ENCODE results near the gene MAPKBP1.

MAPKBP1 gene

DNA sequence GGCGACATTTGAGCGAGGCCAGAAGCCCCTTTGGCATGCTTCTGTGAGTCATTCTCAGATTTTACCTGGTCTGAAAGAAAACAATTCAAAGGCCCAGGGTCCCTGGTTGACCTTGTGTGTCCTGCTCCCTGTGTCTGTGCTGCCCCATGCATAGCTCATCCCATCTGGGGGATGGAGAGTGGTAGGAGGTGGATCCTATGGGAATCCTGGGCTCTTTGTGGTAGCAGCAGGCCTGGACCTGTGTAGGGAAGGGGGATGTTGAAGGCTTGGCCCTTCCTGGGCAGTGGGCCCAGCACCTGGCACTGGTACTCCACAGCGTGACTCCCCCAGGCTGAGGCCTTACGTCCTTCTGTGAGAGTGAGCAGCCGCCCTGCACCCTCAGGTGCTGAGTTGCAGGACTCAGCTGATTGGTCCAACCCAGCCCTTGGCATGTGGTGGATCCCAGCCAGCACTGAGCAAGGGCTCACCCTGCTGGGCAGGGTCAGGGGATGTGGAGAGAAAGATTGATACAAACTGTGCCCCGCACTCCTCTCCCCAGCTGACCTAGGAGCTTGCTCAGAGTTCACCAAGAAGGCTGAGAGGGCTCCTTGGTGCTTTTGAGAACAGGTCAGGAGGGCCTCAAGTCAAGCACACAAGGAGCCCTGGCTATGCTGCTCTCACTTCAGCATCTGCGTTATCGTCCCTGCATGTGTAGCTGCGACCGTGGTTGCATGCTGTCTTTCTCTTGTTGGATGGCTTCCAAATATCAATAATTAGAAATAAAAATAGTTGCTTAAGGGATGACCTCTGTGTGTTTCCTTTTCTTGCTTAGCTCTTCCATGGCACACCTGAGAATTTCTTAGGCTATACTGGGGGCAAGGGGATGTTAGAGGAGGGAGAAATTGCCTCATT, 32.3 kb downstream of the MAPKBP1 start:
- DNase-seq (ENCODE audit: low read depth in 2 of 2), result no peak

DNA sequence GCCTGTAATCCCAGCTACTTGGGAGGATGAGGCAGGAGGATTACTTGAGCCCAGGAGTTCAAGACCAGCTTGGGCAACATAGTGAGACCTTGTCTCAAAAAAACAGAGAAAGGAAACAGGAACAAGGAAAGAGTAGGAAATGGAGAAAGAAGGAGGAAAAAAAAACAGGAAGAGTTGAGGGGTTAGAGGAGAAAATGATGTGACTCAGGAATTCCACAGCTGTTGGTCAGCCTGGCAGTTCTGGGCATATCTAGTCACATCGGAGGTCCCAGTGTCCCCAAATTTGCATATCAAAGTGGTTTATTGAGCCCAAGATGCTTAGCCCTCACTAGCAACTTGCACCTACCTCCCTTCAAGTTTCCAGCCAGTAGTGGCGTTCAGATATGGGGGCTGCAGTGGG, 34.8 kb downstream of the MAPKBP1 start:
- no peak for DNase-seq (ENCODE audit: low read depth in 2 of 2)

DNA sequence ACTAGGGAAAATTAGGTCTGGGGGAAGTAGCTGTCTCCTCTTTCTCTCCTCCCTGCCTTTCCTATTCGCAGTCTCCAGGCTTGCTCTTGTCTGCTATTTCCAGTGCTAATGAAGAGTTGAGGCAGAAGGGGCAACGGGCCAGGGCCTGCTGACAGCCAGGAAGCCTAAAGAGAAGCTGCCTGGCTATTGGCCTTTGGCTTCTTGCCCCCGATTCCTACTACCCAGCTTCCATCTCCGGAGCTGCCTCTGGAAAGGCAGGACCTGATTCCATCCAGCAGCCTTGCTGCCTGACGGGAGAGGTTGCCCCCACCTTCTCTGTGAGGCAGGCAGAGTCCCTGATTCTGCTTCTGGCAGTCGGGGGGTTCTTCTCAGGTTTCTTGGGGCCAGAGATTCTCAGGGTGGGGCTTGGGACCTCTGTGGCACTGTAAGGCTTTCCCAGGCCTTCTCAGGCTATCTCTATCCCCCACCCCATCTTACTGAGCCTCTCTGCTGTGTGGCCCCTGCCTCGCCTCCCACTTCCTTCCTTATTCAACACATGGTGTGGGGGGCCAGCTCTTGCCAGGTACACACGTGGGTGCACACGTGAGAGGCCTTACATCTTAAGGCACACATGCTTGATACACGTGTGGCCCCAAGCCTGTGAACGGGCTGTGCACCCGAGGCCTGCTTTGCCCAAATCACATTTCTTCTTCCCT, 35.4 kb downstream of the MAPKBP1 start:
- DNase-seq (ENCODE audit: low read depth in 2 of 2), result no peak

DNA sequence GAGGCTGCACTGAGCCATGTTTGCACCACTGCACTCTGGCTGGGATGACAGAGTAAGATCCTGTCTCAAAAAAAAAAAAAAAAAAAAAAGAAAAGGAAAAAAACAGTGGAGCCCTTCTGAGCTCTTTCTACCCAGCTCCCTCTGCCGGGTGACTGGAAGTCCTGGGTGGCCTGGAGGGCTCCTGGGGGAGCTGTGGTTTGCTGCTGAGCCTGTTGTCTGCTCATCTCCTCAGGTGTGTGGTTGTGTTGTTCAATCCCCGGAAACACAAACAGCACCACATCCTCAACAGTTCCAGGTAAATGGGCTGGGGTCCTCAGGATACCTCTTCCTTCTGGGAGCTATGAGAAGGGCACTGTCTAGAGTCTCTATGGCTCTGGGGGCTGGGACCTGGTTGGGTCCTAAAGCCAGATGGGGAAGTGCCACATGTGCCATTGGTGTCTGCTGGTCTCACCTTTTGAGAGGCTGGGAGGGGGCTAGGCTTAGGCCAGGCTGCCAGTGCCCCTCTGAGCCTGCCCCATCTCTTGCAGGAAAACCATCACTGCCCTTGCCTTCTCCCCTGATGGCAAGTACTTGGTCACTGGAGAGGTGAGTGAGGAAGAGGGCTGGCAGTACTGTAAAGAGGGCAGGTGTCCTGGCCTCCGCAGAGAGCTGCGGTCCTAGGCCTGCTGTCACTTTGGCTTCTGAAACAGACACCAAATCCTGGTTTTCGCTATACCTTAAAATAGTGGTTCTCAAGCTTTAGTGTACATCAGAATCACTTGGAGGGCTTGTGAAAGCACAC, 36.6 kb downstream of the MAPKBP1 start:
- no peak for DNase-seq (ENCODE audit: low read depth in 2 of 2)

DNA sequence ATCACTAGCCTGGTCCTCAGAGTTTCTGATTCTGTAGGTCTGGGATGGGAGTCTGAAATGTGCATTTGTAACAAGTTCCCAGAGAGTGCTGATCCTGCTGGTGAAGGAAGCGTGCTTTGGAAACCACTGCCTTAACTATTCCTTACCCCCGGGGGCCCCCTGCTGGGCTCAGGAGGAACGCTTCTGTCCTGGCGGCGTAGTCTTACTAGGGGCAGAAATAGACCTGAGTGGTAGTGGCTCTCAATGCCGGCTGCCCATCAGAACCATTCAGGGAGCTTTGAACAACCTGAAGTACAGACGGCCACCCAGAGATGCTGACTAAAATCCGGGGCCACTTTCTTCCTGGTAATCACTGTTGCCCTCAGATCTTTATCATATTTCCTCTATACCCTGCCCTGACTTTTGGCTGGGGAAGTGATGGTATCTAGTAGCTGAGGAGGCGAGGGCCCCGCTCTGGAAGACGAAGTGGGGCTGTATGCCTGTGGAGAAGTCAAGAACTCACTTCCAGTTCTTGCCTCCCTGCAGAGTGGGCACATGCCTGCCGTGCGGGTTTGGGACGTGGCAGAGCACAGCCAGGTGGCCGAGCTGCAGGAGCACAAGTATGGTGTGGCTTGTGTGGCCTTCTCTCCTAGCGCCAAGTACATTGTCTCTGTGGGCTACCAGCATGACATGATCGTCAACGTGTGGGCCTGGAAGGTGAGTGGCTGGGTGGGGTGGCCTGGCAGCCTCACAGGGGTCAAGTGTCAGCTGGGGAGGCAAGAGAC, 37.3 kb downstream of the MAPKBP1 start:
- peak; percentile 32 to 52 for DNase-seq (ENCODE audit: low read depth in 2 of 2)

DNA sequence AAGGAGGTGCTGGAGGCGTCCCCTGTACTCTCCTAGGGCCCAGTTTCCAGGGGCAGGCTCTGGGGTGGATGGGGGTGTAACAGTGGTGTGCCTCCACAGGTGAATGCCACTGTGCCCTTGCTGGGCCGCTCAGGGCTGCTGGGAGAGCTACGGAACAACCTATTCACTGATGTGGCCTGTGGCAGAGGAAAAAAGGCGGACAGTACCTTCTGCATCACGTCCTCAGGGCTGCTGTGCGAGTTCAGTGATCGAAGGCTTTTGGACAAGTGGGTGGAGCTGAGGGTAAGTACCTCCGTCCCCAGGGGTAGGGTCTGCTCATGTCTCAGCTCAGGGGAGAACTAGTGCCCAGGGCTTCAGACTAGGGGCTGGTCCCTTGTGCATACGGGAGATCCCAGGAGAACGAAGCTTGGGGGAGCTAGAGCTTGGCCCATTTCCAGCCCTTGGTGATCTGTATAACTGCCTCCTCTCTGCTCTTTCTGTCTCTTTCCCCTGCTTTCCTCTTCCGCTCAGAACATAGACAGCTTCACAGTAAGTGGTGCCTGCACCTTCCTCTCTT, 38.6 kb downstream of the MAPKBP1 start:
- no peak for DNase-seq (ENCODE audit: low read depth in 2 of 2)

DNA sequence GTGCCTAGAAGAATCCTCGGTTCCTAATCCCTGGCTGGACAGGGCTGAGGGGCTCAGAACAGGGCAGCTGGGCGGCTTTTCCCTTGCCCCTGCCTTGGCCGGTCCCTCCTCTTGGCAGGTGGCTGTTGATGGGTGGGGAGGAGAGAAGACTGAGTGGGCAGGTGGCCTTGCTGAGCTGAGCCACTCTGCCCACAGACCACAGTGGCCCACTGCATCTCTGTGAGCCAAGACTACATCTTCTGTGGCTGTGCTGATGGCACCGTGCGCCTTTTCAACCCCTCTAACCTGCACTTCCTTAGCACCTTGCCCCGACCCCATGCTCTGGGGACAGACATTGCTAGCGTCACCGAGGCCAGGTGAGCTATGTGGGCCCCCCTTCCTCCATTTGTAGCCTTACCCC, 39.1 kb downstream of the MAPKBP1 start:
- no peak for DNase-seq (ENCODE audit: low read depth in 2 of 2)

DNA sequence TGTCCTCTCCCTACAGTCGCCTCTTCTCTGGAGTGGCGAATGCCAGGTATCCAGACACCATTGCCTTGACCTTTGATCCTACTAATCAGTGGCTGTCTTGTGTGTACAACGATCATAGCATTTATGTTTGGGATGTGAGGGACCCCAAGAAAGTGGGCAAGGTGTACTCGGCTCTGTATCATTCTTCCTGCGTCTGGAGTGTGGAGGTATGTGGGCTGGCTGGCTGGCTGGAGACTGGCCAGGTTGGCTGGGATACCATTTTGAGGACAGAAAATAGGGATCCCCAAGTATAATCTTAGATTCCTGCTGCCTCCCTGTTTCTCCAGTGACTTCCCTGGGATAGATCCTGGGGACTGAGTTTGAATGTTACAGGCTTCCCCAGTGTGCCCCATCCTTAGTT, 40.2 kb downstream of the MAPKBP1 start:
- no peak for DNase-seq (ENCODE audit: low read depth in 2 of 2)

DNA sequence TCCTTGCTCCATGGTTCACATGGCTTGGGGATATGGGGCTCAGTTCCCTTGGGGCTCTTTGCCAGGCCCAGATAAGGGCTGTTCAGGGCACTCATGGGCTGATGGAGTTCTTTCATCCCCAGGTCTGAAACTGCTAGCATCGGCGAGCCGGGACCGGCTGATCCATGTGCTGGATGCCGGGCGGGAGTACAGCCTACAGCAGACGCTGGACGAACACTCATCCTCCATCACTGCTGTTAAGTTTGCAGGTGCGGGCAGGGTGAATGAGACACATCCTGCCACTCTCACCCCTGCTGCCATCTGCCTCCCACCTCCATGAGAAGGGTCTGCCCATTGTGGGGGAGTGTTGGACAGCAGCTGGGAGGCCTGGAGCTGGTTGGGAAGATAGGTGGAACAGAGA, 42.5 kb downstream of the MAPKBP1 start:
- DNase-seq (ENCODE audit: low read depth in 2 of 2), result no peak

DNA sequence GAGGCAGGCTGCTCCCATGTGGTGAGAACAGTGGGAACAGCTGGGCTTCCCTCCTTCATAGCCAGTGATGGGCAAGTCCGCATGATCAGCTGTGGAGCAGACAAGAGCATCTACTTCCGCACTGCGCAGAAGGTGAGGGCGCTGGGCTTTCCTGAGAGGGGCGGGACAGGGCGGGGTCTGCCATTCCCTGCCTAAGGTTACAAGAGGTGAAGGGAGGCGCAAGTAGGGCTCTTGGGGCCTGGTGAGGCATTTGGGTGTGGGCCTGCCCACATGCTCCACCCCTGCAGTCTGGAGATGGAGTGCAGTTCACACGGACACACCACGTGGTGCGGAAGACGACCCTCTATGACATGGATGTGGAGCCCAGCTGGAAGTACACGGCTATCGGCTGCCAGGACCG, 43.0 kb downstream of the MAPKBP1 start:
- DNase-seq (ENCODE audit: low read depth in 2 of 2), result no peak

DNA sequence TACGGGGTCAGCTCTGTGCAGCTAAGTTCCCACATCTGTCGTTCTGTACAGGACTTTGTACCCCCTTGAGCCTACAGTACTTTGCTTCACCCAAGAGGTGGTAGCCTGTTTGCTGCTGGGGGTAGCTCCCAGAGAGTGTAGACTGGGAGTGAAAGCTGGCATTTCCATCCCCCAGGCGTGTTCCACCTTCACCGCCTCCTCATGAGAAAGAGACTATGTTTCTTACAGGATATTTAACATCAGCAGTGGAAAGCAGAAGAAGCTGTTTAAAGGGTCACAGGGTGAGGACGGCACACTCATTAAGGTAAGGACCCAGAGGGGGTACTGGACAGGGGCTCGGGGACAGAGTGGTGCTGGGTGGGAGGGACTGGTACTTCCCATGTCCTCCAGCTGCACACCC, 43.5 kb downstream of the MAPKBP1 start:
- DNase-seq (ENCODE audit: low read depth in 2 of 2), result no peak

DNA sequence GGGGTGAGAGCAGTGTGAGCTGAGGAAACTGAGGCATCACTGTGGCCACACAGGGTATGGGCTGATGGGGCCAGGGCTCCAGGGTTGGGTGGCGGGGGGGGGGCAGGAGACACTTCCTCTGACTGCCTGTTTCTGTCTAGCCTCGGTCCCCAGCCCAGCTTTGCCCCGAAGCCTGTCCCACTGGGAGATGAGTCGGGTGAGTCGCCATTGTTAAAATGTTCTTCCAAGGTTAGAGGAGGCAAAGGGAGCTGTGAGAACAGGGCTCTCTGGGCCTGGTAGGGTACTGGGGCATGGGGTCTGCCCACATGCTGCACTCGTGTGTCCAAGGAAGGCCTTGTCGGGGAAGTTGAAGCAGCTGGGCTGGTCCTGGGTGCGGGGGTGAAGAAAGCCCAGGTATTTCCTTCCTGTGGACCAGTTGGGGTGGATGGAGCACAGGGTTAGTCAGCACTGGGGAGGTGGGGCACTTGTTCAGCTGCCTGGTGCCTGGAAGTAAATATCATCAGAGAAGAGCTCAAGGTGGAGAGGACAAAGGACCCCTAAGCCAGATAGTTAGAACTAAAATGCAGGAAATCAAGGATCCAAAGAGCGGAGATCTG, 45.3 kb downstream of the MAPKBP1 start:
- DNase-seq (ENCODE audit: low read depth in 2 of 2), result no peak

DNA sequence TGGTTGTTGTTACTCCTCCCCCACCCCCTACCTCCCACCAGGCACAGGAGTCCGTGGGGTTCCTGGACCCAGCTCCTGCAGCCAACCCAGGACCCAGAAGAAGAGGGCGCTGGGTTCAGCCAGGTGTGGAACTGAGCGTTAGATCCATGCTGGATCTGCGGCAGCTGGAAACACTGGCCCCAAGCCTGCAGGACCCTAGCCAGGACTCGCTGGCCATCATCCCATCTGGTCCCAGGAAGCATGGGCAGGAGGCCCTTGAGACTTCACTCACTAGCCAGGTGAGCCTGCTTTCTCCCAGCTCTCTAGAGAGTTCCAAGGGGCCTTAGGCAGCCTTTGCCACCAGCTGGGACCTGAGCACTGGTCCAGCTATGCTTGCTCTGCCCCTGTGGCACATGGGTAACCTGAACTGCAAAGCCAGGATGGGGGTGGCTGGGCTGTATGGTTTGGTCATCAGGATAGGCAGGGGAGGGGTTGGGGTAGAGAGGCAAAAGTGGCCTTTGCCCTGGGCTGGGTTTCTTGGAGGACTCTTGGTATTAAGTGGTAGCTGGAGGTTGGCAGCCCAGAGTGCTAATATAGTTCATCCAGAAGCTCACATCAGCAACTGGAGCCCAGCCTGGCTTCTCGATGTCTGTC, 46.6 kb downstream of the MAPKBP1 start:
- DNase-seq (ENCODE audit: low read depth in 2 of 2), result no peak

DNA sequence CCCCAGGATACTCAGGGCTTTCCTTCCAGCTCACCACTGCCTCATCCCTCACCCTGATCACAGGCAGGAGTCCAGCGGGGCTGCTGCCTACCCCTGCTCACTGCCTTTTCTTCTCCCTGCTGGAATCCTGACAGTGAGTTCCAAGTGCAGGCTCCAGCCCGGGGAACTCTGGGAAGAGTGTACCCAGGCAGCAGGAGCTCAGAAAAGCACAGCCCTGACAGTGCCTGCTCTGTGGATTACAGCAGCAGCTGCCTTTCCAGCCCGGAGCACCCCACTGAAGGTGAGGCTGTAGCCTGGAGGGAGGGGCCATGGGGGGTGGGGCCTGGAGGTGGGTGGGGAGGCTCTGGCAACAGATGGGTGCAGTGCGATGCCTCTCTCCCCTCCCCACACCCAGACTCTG, 47.5 kb downstream of the MAPKBP1 start:
- no peak for DNase-seq (ENCODE audit: low read depth in 2 of 2)

DNA sequence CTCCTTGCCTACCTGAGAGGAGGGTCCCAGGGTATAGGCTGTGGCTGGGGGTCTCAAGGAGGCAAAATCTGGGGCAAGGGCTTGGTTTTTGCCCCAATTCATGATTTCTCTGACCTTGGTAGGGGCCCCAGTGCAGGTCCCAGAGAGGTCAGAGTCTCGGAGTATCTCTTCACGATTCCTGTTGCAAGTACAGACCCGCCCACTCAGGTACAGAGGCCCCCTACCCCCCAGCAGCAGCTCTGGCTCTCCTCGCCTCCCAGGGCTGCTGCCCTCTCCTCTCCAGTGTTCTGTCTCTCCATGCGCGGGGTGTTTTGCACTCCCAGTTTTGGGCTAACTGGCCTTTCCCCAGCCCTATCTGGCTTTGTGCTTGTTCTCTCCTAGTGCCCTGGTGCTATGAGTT, 48.2 kb downstream of the MAPKBP1 start:
- DNase-seq (ENCODE audit: low read depth in 2 of 2), result no peak

DNA sequence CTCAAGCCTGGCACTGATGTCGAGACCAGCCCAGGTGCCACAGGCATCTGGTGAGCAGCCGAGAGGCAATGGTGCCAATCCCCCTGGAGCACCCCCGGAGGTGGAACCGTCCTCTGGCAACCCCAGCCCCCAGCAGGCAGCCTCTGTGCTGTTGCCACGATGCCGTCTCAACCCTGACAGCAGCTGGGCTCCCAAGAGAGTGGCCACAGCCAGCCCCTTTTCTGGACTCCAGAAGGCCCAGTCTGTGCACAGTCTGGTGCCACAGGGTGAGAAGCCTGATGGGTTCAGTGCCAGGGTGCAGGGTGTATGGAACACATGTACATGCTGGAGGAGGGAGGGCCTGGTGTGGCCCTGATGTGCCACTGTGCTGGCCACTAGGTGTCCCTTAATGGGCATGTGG, 48.7 kb downstream of the MAPKBP1 start:
- no peak for DNase-seq (ENCODE audit: low read depth in 2 of 2)

DNA sequence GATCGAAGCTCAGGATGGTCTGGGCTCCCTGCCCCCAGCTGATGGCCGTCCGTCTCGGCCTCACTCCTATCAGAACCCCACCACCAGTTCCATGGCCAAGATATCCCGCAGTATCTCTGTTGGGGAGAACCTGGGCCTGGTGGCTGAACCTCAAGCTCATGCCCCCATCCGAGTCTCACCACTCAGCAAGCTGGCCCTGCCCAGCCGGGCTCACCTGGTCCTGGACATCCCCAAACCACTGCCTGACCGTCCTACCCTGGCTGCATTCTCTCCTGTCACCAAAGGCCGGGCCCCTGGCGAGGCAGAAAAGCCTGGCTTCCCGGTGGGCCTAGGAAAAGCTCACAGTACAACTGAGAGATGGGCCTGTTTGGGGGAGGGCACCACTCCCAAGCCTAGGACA, 49.2 kb downstream of the MAPKBP1 start:
- DNase-seq (ENCODE audit: low read depth in 2 of 2), result no peak

DNA sequence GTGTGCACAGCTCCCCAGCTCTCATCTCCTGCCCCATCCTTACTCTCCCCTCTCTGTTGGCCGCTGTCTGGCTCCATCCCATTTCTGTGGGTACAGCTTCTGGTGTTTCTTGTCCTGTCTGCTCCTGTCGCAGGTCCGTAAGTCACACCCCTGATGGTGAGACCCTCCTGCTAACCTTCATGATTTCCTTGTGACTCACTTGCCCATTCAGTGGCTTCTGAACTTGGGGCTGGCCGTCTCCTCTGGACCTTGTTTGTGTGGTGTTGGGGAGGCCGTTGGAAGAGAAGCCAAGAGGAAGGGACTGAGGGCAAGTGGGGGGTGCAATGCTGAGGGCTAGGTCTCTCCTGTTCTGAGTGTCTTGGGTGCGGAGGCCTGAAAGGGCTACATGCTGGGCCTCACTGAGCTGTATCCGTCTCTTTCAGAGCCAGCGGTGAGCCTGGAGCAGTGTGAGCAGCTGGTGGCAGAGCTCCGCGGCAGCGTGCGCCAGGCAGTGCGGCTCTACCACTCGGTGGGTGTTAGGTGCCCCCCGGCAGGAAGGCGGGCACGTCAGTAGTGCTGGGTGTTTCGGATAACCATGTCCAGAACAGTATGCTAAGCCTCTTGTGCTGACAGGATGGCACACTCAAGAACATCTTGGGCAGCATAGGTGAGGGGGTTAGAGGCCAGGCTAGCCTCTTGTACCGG, 49.9 kb downstream of the MAPKBP1 start:
- DNase-seq (ENCODE audit: low read depth in 2 of 2), result no peak

DNA sequence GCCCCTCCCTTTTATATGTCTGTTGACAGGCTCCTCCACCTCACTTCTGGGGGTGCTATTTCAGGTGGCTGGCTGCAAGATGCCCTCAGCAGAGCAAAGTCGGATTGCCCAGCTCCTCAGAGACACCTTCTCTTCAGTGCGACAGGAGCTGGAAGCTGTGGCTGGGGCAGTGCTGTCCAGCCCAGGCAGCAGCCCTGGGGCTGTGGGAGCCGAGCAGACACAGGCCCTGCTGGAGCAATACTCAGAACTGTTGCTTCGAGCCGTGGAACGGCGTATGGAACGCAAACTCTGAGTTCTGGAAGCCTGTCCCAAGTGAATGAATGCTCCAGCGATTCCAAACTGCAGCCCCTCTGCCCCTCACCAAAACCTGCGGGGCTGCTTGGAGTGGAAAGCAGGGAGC, 50.9 kb downstream of the MAPKBP1 start:
- DNase-seq (ENCODE audit: low read depth in 2 of 2), result no peak
